ENCODE data around the gene MYT1.
"Not testable (repeated sequence)": the region's sequence is repeated elsewhere in the genome, so short reads cannot be mapped to it uniquely, and the experiment has no call there.

DNA sequence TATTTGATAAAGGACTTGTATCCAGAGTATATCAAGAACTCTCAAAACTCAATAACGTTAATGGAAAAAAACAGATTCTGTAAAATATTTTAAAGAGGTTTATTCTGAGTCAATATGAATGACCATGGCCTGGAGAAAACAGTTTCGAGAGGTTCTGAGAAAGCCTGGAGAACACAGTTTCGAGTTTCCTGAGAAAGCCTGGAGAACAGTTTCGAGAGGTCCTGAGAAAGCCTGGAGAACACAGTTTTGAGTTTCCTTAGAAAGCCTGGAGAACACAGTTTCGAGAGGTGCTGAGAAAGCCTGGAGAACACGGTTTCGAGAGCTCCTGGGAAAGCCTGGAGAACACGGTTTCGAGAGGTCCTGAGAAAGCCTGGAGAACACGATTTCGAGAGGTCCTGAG, 41.3 kb upstream of the MYT1 start:
- TF ChIP-seq, protein P1, sequence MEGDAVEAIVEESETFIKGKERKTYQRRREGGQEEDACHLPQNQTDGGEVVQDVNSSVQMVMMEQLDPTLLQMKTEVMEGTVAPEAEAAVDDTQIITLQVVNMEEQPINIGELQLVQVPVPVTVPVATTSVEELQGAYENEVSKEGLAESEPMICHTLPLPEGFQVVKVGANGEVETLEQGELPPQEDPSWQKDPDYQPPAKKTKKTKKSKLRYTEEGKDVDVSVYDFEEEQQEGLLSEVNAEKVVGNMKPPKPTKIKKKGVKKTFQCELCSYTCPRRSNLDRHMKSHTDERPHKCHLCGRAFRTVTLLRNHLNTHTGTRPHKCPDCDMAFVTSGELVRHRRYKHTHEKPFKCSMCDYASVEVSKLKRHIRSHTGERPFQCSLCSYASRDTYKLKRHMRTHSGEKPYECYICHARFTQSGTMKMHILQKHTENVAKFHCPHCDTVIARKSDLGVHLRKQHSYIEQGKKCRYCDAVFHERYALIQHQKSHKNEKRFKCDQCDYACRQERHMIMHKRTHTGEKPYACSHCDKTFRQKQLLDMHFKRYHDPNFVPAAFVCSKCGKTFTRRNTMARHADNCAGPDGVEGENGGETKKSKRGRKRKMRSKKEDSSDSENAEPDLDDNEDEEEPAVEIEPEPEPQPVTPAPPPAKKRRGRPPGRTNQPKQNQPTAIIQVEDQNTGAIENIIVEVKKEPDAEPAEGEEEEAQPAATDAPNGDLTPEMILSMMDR (conservative IDR thresholded peaks at IDR 0.05; ENCODE audit: low read depth, low read length), result not testable (repeated sequence)
- not testable (repeated sequence) for TF ChIP-seq EZH2 (IDR thresholded peaks at IDR 0.05; ENCODE audit: low read length, unreplicated experiment)

All from PC-3 (cell line).